ENCODE measurements around the gene CCDC7. TPM values are rescaled to one million over a fixed set of nuclear protein-coding genes. Genes with fewer than 3 reads are reported as not detected.

Gene CCDC7
- total RNA-seq, 4 donors from 2014 or later = 4.6 to 12.9 (median 5.9) TPM

GRCh38 chr10:32786968-32787367 is 341.0 kb downstream of the CCDC7 start:
- DNase-seq (no peak), ATAC-seq (no peak)
- TF ChIP-seq, protein P1, sequence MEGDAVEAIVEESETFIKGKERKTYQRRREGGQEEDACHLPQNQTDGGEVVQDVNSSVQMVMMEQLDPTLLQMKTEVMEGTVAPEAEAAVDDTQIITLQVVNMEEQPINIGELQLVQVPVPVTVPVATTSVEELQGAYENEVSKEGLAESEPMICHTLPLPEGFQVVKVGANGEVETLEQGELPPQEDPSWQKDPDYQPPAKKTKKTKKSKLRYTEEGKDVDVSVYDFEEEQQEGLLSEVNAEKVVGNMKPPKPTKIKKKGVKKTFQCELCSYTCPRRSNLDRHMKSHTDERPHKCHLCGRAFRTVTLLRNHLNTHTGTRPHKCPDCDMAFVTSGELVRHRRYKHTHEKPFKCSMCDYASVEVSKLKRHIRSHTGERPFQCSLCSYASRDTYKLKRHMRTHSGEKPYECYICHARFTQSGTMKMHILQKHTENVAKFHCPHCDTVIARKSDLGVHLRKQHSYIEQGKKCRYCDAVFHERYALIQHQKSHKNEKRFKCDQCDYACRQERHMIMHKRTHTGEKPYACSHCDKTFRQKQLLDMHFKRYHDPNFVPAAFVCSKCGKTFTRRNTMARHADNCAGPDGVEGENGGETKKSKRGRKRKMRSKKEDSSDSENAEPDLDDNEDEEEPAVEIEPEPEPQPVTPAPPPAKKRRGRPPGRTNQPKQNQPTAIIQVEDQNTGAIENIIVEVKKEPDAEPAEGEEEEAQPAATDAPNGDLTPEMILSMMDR (IDR thresholded peaks at IDR 0.05 in 4 of 5, conservative IDR thresholded peaks at IDR 0.05 in 1 of 5) = no peak
- no peak for TF ChIP-seq POLR2A (IDR thresholded peaks at IDR 0.05)
- intact Hi-C loops (cut with DNase I; ENCODE audit: low total_unique reads) = no loop called here
- Histone ChIP-seq H3K27ac (no peak overlapping the region), H3K4me1 (no peaks in the 10 kb centered on the region), H3K9me3 (no peaks in the 10 kb centered on the region), H3K36me3 (no peaks in the 10 kb centered on the region), H3K4me3 (no peak overlapping the region), H3K27me3 (no peaks in the 10 kb centered on the region)
- in situ Hi-C loops (cut with MboI; ENCODE audit: low sequenced_read_pairs in 4 of 4) = no loop called here

- H3K27ac ChIP-seq = no peak overlapping the region
- in situ Hi-C loops (cut with MboI; ENCODE audit: low sequenced_read_pairs in 4 of 4) = no loop called here
- H3K4me1 ChIP-seq = no peaks in the 10 kb centered on the region
- DNase-seq (no peak), ATAC-seq (no peak)
- TF ChIP-seq, protein P1 (IDR thresholded peaks at IDR 0.05 in 4 of 5, conservative IDR thresholded peaks at IDR 0.05 in 1 of 5) = no peak
- no peak for TF ChIP-seq POLR2A (IDR thresholded peaks at IDR 0.05)
- no peaks in the 10 kb centered on the region for H3K9me3 ChIP-seq
- H3K27me3 ChIP-seq = no peaks in the 10 kb centered on the region
- no peak overlapping the region for H3K4me3 ChIP-seq
- intact Hi-C loops (cut with DNase I; ENCODE audit: low total_unique reads) = no loop called here
- no peaks in the 10 kb centered on the region for H3K36me3 ChIP-seq
Measured at GRCh38 chr10:32787690-32788284, 341.8 kb downstream of the CCDC7 start.

GRCh38 chr10:32788359-32788758 is 342.4 kb downstream of the CCDC7 start:
- in situ Hi-C loops (cut with MboI; ENCODE audit: low sequenced_read_pairs in 4 of 4) = no loop called here
- DNase-seq = no peak
- TF ChIP-seq, protein P1 (IDR thresholded peaks at IDR 0.05 in 4 of 5, conservative IDR thresholded peaks at IDR 0.05 in 1 of 5) = no peak
- TF ChIP-seq POLR2A (IDR thresholded peaks at IDR 0.05) = no peak
- Histone ChIP-seq H3K27me3 (no peaks in the 10 kb centered on the region), H3K9me3 (no peaks in the 10 kb centered on the region), H3K4me3 (no peak overlapping the region), H3K4me1 (no peaks in the 10 kb centered on the region), H3K36me3 (no peaks in the 10 kb centered on the region), H3K27ac (no peak overlapping the region)
- intact Hi-C loops (cut with DNase I; ENCODE audit: low total_unique reads) = no loop called here
- ATAC-seq = no peak

DNA sequence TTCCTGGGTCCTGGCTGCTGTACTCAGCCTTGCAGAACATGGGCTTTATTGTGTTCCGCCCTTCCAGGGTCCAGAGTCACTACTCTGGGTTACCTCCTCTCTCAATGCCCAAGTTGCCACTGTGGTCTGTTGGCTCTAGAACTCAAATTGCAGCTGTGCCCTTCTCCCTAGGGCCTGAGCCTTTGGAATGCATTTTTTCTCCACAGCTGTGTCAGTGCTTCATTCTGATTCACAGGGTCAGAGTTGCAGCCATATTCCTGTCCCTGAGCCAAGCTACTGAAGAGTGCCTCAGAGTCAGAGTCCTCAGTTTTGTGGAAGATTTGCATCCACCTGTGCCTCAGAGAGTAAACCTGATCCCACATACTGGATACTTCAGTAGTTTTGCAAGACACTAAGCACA is 344.5 kb downstream of the CCDC7 start:
- H3K4me3 ChIP-seq = no peak overlapping the region
- intact Hi-C loops (cut with DNase I; ENCODE audit: low total_unique reads) = no loop called here
- H3K36me3 ChIP-seq = no peaks in the 10 kb centered on the region
- in situ Hi-C loops (cut with MboI; ENCODE audit: low sequenced_read_pairs in 4 of 4) = loop anchor here in 2 of 4 donors (5.0 kb wide), 1 partner anchor 217 kb away; no protein-coding TSS in a partner anchor
- TF ChIP-seq POLR2A (IDR thresholded peaks at IDR 0.05) = no peak
- no peak for ATAC-seq
- no peak for DNase-seq
- no peak overlapping the region for H3K27ac ChIP-seq
- no peaks in the 10 kb centered on the region for H3K4me1 ChIP-seq
- H3K9me3 ChIP-seq = no peaks in the 10 kb centered on the region
- H3K27me3 ChIP-seq = no peaks in the 10 kb centered on the region

DNA sequence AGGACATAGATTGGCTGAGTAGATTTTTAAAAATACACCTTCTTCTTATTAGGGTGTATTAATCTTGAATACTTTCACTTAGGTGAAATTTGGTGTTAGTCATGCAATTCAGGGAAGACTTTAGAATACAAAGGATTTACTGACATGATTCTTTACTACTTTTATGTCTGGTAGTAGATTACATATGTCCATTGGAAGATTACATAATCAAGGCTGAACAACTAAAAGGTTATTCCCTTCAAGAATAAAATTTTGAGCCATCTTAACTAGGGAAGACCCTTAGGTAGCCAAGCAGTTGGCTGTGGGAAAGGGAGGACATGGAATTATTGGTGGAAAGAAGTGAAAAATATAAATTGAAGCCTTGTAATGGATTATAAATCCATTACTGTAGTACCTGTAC is 347.1 kb downstream of the CCDC7 start:
- H3K4me3 ChIP-seq = no peak overlapping the region
- in situ Hi-C loops (cut with MboI; ENCODE audit: low sequenced_read_pairs in 4 of 4) = loop anchor here in 2 of 4 donors (5.0 kb wide), 1 partner anchor 214 kb away; no protein-coding TSS in a partner anchor
- H3K27me3 ChIP-seq = no peaks in the 10 kb centered on the region
- intact Hi-C loops (cut with DNase I; ENCODE audit: low total_unique reads) = no loop called here
- no peaks in the 10 kb centered on the region for H3K9me3 ChIP-seq
- ATAC-seq (no peak), DNase-seq (no peak)
- TF ChIP-seq, protein P1 (IDR thresholded peaks at IDR 0.05 in 4 of 5, conservative IDR thresholded peaks at IDR 0.05 in 1 of 5) = no peak
- no peak for TF ChIP-seq POLR2A (IDR thresholded peaks at IDR 0.05)
- no peak overlapping the region for H3K27ac ChIP-seq
- no peaks in the 10 kb centered on the region for H3K36me3 ChIP-seq
- no peaks in the 10 kb centered on the region for H3K4me1 ChIP-seq
